T-cell (primary cell): ENCODE results near the gene ACSS3. TPM values are rescaled to one million over a fixed set of nuclear protein-coding genes. Genes with fewer than 3 reads are reported as not detected.

Experiments
- ATAC-seq, 4 experiments: fragments of 200-7000 bp in 3 of 4; fragments of 150-1000 bp in 1 of 4; cut with Tn5 transposase; replicated peaks in 1 of 4; 1 replicate in 3 of 4; 2 replicates in 1 of 4; pipeline ENCODE4 v1.10.0; 2021; ENCODE audit warnings: moderate library complexity in 3 of 4, mild to moderate bottlenecking in 2 of 4, moderate number of reproducible peaks in 1 of 4
- CTCF ChIA-PET, 2 donors: fragments of 300-600 bp; sonication (Branson Sonifier 250); formaldehyde crosslinking; loops; one replicate each; lab custom pipeline; 2022; ENCODE audit warnings: antibody characterized with exemption in 2 of 2; lab: Charles Lee
- POLR2A ChIA-PET, 2 donors: fragments of 300-600 bp; sonication (Branson Sonifier 250); formaldehyde crosslinking; loops; one replicate each; lab custom pipeline; 2022; ENCODE audit warnings: antibody characterized with exemption in 2 of 2; lab: Charles Lee
- DNase-seq, 35 experiments: peaks; one replicate each; pipeline versions ENCODE4 v3.0.0 to v3.0.0-alpha.2; 2013 to 2023
- H3K27ac ChIP-seq: one replicate; pipeline ENCODE4 v1.5.1; 2013; ENCODE audit warnings: low read length
- H3K27me3 ChIP-seq, 2 experiments: replicated peaks in 1 of 2; 1 replicate in 1 of 2; 2 replicates in 1 of 2; pipeline versions ENCODE4 v1.6.1 to v1.7.0; 2013; ENCODE audit warnings: low read length in 1 of 2, mixed read lengths in 1 of 2; ENCODE audit not compliant: control insufficient read depth in 2 of 2, insufficient read depth in 2 of 2; ENCODE audit errors: extremely low read depth in 1 of 2
- H3K36me3 ChIP-seq, 2 donors: 1 replicate in 1 of 2; 2 replicates in 1 of 2; pipeline versions ENCODE4 v1.6.1 to v1.7.0; 2013; ENCODE audit warnings: low read length in 1 of 2; ENCODE audit not compliant: control insufficient read depth in 2 of 2, insufficient read depth in 1 of 2; ENCODE audit errors: extremely low read depth in 1 of 2
- H3K4me1 ChIP-seq, 2 experiments: 1 replicate in 1 of 2; 2 replicates in 1 of 2; pipeline versions ENCODE4 v1.6.1 to v1.7.0; 2013; ENCODE audit warnings: low read length in 2 of 2, mixed read lengths in 1 of 2; ENCODE audit not compliant: insufficient read depth in 2 of 2, control insufficient read depth in 1 of 2; ENCODE audit errors: extremely low read depth in 1 of 2
- H3K4me3 ChIP-seq, 2 donors: 1 replicate in 1 of 2; 2 replicates in 1 of 2; pipeline versions ENCODE4 v1.5.1 to v1.7.0; 2013; ENCODE audit warnings: mild to moderate bottlenecking in 2 of 2, low read length in 1 of 2, moderate library complexity in 1 of 2; ENCODE audit not compliant: control insufficient read depth in 1 of 2; ENCODE audit errors: extremely low read depth in 1 of 2
- H3K9me3 ChIP-seq: 2 replicates; pipeline ENCODE4 v1.7.0; 2013
- H3K27ac Mint-ChIP-seq, 2 donors: one replicate each; pipeline ENCODE4 v1.8.0; 2020 to 2021; ENCODE audit warnings: mild to moderate bottlenecking in 2 of 2, mixed read lengths in 2 of 2
- H3K27me3 Mint-ChIP-seq, 2 donors: one replicate each; pipeline ENCODE4 v1.8.0; 2021 to 2022; ENCODE audit warnings: mixed read lengths in 2 of 2
- H3K36me3 Mint-ChIP-seq: one replicate; pipeline ENCODE4 v1.8.0; 2021; ENCODE audit warnings: mixed read lengths
- H3K4me1 Mint-ChIP-seq, 3 donors: one replicate each; pipeline ENCODE4 v1.8.0; 2020 to 2022; ENCODE audit warnings: mixed read lengths in 3 of 3, mild to moderate bottlenecking in 1 of 3
- H3K4me3 Mint-ChIP-seq, 3 donors: one replicate each; pipeline ENCODE4 v1.8.0; 2020 to 2022; ENCODE audit warnings: mild to moderate bottlenecking in 3 of 3, mixed read lengths in 3 of 3, moderate library complexity in 3 of 3
- H3K9me3 Mint-ChIP-seq, 3 donors: one replicate each; pipeline ENCODE4 v1.8.0; 2020 to 2022; ENCODE audit warnings: mixed read lengths in 3 of 3
- WGBS: methylation state at CpG from one replicate; pipeline ENCODE4 v1.1.5; 2013; ENCODE audit warnings: missing lambda C conversion rate; ENCODE audit not compliant: insufficient coverage; 5-methylcytosine and 5-hydroxymethylcytosine counted together
- total RNA-seq, 35 experiments: library from RNA in 6 of 35; stranded (reverse) in 6 of 35; fragments of 120-200 nt in 1 of 35; gene quantifications; one replicate each; pipeline versions ENCODE4 v1.2.1 to v1.2.4 and lab custom pipeline; 2013 to 2026

Gene ACSS3
- total RNA-seq, 5 donors from 2014 or later (not counting 1 experiment from before 2014, with no cell fraction given) = 0.13 to 0.41 TPM; not detected in 3

DNA sequence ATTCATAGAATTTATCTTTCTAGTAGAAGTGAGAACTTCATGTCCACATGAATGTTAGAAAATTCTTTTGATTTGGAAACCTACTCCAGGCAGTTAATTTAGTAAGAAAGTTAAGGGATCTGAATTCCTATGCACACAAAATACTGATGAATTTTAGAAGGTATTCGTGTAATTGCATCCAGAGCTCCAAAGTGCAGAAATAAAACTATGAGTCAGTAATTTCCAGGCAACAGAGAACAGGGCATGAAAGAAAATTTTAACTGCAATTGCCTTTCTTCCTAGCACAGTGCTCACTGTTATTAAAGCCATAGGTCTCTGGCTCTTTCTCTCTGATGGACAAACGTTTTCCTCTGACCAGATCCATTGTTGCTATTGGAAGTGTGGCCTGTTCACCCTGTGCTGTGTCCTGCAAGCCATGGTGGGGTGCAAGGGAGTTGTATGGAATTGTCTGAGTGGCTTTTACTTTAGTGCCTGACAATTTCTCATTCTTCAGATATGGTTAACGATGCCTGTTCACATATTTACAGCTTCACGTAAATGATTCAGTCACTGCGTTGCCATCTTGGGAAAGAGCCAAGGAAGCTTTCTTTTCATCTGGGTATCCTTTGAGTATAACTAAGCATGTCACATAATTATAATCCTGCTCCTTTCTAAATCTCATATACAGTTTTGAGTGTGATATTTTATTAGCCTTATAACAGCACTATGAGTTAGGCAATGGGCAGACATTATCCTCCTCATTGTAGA lies 145.1 kb downstream of the ACSS3 start:
- whole genome bisulfite sequencing = 100% methylated on average over 2 of the region's 5 CpGs
- Histone ChIP-seq H3K4me1 (no peaks in the 10 kb centered on the region), H3K27ac (no peak overlapping the region), H3K27me3 (no peaks in the 10 kb centered on the region), H3K4me3 (no peak overlapping the region), H3K9me3 (no peaks in the 10 kb centered on the region), H3K36me3 (no peaks in the 10 kb centered on the region)
- Mint-ChIP-seq H3K4me1 (no peaks in the 10 kb centered on the region), H3K27me3 (no peaks in the 10 kb centered on the region), H3K4me3 (no peak overlapping the region), H3K36me3 (no peaks in the 10 kb centered on the region), H3K9me3 (peaks cover 3 to 12% (median 7%) of the 10 kb centered on the region in 3 donors), H3K27ac (no peak overlapping the region)
- ATAC-seq = no peak
- no peak for DNase-seq
- POLR2A ChIA-PET = no interaction called here
- CTCF ChIA-PET = interaction anchor here in 1 of 2 donors (0.6 kb wide), 1 partner anchor 42 kb away, joined by 3 read pairs; no protein-coding TSS in a partner anchor

DNA sequence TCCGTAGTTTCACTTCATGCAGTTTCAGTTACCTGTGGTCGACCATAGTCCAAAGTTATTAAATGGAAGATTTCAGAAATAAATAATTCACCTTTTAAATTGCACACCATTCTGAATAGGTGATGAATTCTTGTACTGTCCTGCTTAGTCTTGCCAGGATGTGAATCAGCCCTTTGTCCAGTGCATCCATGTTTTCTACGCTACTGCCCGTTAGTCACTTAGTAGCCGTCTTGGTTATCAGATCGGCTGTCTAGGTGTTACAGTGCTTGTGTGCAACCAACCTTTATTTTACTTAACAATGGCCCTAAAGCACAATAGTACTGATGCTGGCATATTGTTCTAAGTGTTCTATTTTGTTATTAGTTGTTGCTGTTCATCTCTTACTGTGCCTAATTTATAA lies 146.7 kb downstream of the ACSS3 start:
- no peaks in the 10 kb centered on the region for H3K36me3 Mint-ChIP-seq
- Histone ChIP-seq H3K4me3 (no peak overlapping the region), H3K9me3 (no peaks in the 10 kb centered on the region), H3K27me3 (no peaks in the 10 kb centered on the region), H3K4me1 (no peaks in the 10 kb centered on the region), H3K36me3 (no peaks in the 10 kb centered on the region), H3K27ac (no peak overlapping the region)
- ChIA-PET CTCF (no interaction called here), POLR2A (no interaction called here)
- ATAC-seq = no peak
- no peak overlapping the region for H3K27ac Mint-ChIP-seq
- no peak for DNase-seq
- H3K4me1 Mint-ChIP-seq = no peaks in the 10 kb centered on the region
- WGBS = 94% methylated on average over 3 of the region's 6 CpGs
- H3K9me3 Mint-ChIP-seq = peaks cover 0 to 12% (median 7%) of the 10 kb centered on the region in 3 donors
- no peak overlapping the region for H3K4me3 Mint-ChIP-seq
- no peaks in the 10 kb centered on the region for H3K27me3 Mint-ChIP-seq

DNA sequence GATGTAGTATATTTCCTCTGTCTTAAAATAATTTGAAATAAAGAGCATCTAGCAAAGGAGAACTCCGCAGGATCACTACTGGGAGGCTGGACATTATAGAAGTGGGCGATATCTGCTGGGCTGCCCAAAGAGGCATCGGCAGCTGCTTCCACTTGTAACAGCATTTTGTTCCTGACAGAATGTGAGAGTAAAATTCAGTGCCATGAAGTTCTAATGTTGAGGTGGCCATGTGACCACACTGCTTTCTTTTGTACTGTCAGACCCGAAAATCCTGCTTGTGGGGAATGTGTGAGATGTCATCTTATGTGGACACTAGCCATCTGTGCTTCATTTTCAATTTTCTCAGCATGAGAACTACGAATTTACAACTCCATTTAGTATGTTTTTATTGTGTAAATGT lies 151.9 kb downstream of the ACSS3 start:
- H3K27ac Mint-ChIP-seq = no peak overlapping the region
- no peaks in the 10 kb centered on the region for H3K27me3 ChIP-seq
- H3K4me1 Mint-ChIP-seq = no peaks in the 10 kb centered on the region
- no peaks in the 10 kb centered on the region for H3K9me3 ChIP-seq
- H3K4me1 ChIP-seq = no peaks in the 10 kb centered on the region
- ChIA-PET CTCF (no interaction called here), POLR2A (no interaction called here)
- no peak for ATAC-seq
- no peak overlapping the region for H3K4me3 Mint-ChIP-seq
- H3K36me3 Mint-ChIP-seq = no peaks in the 10 kb centered on the region
- no peaks in the 10 kb centered on the region for H3K27me3 Mint-ChIP-seq
- H3K9me3 Mint-ChIP-seq = peaks cover 0 to 12% (median 10%) of the 10 kb centered on the region in 3 donors
- H3K4me3 ChIP-seq = no peak overlapping the region
- 90% methylated on average over 3 of the region's 5 CpGs for WGBS
- DNase-seq = no peak
- no peaks in the 10 kb centered on the region for H3K36me3 ChIP-seq
- no peak overlapping the region for H3K27ac ChIP-seq

DNA sequence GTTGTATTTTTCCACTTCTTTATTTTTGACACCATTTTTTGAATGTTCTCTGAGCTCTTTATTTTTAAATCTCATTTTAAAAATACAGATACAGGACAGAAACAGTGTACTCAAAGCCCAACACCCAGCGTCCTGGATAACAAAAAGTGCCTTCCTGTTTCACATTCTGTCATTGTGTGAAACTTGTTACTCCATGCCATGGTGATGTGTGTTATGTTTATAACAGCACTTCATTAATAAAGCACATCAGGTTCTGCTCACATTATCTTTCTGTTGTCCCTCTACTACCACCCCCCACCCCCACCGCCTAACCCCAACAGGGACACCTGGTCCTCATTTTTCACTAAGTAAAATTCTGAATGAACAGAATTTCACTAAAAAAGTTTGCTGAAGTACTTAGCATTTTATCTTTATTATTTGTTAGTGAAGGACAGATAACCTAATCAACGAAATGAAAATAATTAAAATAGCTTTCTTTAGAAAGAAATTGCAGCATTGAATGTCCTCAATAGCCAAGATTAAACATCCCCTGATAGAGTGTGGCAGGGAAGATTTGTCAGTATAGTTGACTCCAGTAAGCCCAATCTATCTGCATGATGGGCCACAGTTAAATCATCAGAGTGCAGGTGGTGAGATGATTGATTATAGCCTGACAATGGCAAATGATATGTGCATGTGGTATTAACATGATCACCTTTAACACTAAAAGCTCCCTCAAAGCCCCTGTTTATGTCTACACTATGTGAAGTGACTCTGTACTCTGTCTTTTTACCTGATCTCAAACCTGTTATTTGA lies 153.9 kb downstream of the ACSS3 start:
- CTCF ChIA-PET = no interaction called here
- no peaks in the 10 kb centered on the region for H3K9me3 ChIP-seq

DNA sequence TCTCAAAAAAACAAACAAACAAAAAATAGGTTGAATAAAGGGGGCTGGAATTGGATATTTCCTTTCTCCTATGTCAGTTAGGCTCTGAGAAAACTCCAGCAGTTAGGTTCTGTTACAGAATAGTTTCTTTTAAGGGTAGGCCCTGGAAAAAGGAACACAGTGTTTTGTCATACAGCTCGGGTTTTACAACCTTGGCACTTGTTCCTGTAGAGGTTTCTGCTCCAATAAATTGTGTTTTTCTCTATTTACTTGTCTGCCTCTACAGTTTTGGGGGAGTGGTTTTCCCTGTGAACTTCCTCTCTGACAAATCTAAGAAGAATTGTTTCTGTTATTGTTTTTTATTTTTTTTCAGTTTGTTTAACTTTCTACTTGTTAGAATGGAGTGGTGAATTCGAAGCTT lies 167.6 kb downstream of the ACSS3 start:
- POLR2A ChIA-PET = no interaction called here

More for the DNA sequence above, 153.9 kb downstream of the ACSS3 start:
- no peak overlapping the region for H3K27ac Mint-ChIP-seq
- no CpG with 5 or more reads among the region's 3 CpGs for WGBS
- POLR2A ChIA-PET = no interaction called here
- DNase-seq (no peak), ATAC-seq (no peak)
- no peaks in the 10 kb centered on the region for H3K36me3 Mint-ChIP-seq
- no peak overlapping the region for H3K4me3 Mint-ChIP-seq
- no peaks in the 10 kb centered on the region for H3K4me1 Mint-ChIP-seq
- H3K27me3 Mint-ChIP-seq = no peaks in the 10 kb centered on the region
- Histone ChIP-seq H3K27me3 (no peaks in the 10 kb centered on the region), H3K27ac (no peak overlapping the region), H3K4me3 (no peak overlapping the region), H3K4me1 (no peaks in the 10 kb centered on the region), H3K36me3 (no peaks in the 10 kb centered on the region)
- H3K9me3 Mint-ChIP-seq = peaks cover 3 to 8% (median 8%) of the 10 kb centered on the region in 3 donors

DNA sequence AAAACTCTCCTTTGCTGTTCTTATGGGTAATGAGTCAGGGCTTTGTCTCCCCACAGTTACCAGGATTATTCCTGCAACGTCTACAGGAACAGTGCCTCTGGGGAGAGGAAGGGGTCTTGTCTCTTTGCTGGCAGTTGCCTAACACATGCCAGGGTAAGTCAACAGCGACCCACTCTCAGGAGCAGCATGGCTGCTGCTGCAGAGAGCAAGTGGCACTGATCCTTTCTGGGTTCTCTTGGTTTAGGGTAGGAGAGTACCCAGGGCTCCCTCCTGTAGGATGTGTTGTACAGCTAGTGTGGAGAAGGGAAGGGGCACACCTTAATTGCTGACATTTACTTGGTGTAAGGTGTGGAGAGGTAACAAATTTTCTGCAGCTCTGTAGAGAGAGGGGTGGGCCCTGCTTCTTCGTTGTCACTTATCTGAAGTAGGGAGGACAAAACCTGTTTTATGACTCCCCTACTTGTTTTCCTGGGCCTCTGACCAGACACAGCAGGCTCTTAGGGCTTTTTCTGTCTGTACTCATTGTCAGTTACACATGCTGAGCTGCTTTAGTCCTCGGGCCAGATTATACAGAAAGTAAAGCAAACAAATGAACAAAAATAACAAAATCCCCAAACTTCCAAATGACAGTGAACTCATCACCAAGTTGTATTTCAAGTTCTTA lies 168.2 kb downstream of the ACSS3 start:
- H3K4me3 Mint-ChIP-seq = no peak overlapping the region
- no peaks in the 10 kb centered on the region for H3K36me3 ChIP-seq
- H3K27ac Mint-ChIP-seq = no peak overlapping the region
- no peaks in the 10 kb centered on the region for H3K9me3 ChIP-seq
- no peaks in the 10 kb centered on the region for H3K4me1 Mint-ChIP-seq
- 38% methylated on average over 4 of the region's 4 CpGs for WGBS
- DNase-seq (no peak), ATAC-seq (no peak)
- H3K9me3 Mint-ChIP-seq = peaks cover 0 to 20% (median 0%) of the 10 kb centered on the region in 3 donors
- no peaks in the 10 kb centered on the region for H3K36me3 Mint-ChIP-seq
- no peaks in the 10 kb centered on the region for H3K27me3 ChIP-seq
- ChIA-PET POLR2A (no interaction called here), CTCF (no interaction called here)
- no peaks in the 10 kb centered on the region for H3K4me1 ChIP-seq
- no peaks in the 10 kb centered on the region for H3K27me3 Mint-ChIP-seq
- H3K27ac ChIP-seq = no peak overlapping the region
- H3K4me3 ChIP-seq = no peak overlapping the region

More for the DNA sequence above, 167.6 kb downstream of the ACSS3 start:
- Mint-ChIP-seq H3K36me3 (no peaks in the 10 kb centered on the region), H3K4me3 (no peak overlapping the region), H3K27me3 (no peaks in the 10 kb centered on the region), H3K9me3 (peaks cover 0 to 17% (median 1%) of the 10 kb centered on the region in 3 donors), H3K27ac (no peak overlapping the region), H3K4me1 (no peaks in the 10 kb centered on the region)
- Histone ChIP-seq H3K4me3 (no peak overlapping the region), H3K36me3 (no peaks in the 10 kb centered on the region), H3K27me3 (no peaks in the 10 kb centered on the region), H3K27ac (no peak overlapping the region), H3K4me1 (no peaks in the 10 kb centered on the region), H3K9me3 (no peaks in the 10 kb centered on the region)
- no peak for ATAC-seq
- WGBS = no CpG with 5 or more reads among the region's 2 CpGs
- DNase-seq = no peak
- CTCF ChIA-PET = no interaction called here
